ENCODE results near the gene TMEM80. TPM values are rescaled to one million over a fixed set of nuclear protein-coding genes. Genes with fewer than 3 reads are reported as not detected.
A peak's percentile ranks its signal among the peaks of the same experiment; 100 is the strongest.

TMEM80 gene
- total and polyA plus RNA-seq, 9 of the 15 experiments (the other 6 are each of a cell fraction or from before 2014, with no cell fraction given), result 5.1 to 30.1 (median 12.4) TPM

- no peak for TF ChIP-seq RNF219 (CRISPR knock-in tag; IDR thresholded peaks at IDR 0.05)
- TF ChIP-seq ZNF696 (CRISPR knock-in tag; conservative IDR thresholded peaks at IDR 0.05), result no peak
- TF ChIP-seq ZNF507 (tag; conservative IDR thresholded peaks at IDR 0.05), result no peak
- TF ChIP-seq ZNF121 (CRISPR knock-in tag; conservative IDR thresholded peaks at IDR 0.05), result no peak
- no peak for TF ChIP-seq ZNF316 (IDR thresholded peaks at IDR 0.05)
- no peak for TF ChIP-seq SAP30 (IDR thresholded peaks at IDR 0.05; ENCODE audit: borderline replicate concordance, insufficient read depth, low read depth, low read length, poor library complexity, severe bottlenecking)
- TF ChIP-seq TFAP4 (CRISPR knock-in tag; IDR thresholded peaks at IDR 0.05; ENCODE audit: borderline replicate concordance), result 0 out of 2 replicates have a peak, but pooled peaks have one; percentile 6
- TF ChIP-seq ZEB2 (IDR thresholded peaks at IDR 0.05), result peak; percentile 93
- TF ChIP-seq CTCF (IDR thresholded peaks at IDR 0.05 in 2 of 3, conservative IDR thresholded peaks at IDR 0.05 in 1 of 3; ENCODE audit: insufficient read depth in 2 of 3, low read depth in 1 of 3, low read length in 3 of 3), result no peak
- TF ChIP-seq NFIX (CRISPR knock-in tag; IDR thresholded peaks at IDR 0.05; ENCODE audit: low read depth), result no peak
- TF ChIP-seq POLR2G (IDR thresholded peaks at IDR 0.05; ENCODE audit: low read depth, low read length), result peak; percentile 69
- no peak for TF ChIP-seq SIX5 (IDR thresholded peaks at IDR 0.05; ENCODE audit: borderline replicate concordance in 1 of 2, insufficient read depth in 1 of 2, low read depth in 1 of 2, low read length in 2 of 2)
- TF ChIP-seq NFE2L1 (tag; IDR thresholded peaks at IDR 0.05; ENCODE audit: borderline replicate concordance, low read depth), result no peak
- no peak for TF ChIP-seq RFX1 (IDR thresholded peaks at IDR 0.05)
- no peak for TF ChIP-seq BCL6 (CRISPR knock-in tag; IDR thresholded peaks at IDR 0.05)
- no peak for TF ChIP-seq HMG20B (CRISPR knock-in tag; IDR thresholded peaks at IDR 0.05)
- TF ChIP-seq ZKSCAN1 (IDR thresholded peaks at IDR 0.05; ENCODE audit: low read depth, low read length), result no peak
- no peak for TF ChIP-seq XRCC3 (IDR thresholded peaks at IDR 0.05)
- no peak for TF ChIP-seq ZFP1 (CRISPR knock-in tag; IDR thresholded peaks at IDR 0.05)
- TF ChIP-seq ZNF174 (CRISPR knock-in tag; IDR thresholded peaks at IDR 0.05), result no peak
- no peak for TF ChIP-seq U2AF1 (optimal IDR thresholded peaks at IDR 0.05; ENCODE audit: low read depth, low read length)
- no peak for TF ChIP-seq ETV1 (tag; conservative IDR thresholded peaks at IDR 0.05; ENCODE audit: low read depth)
- TF ChIP-seq ZNF133 (CRISPR knock-in tag; IDR thresholded peaks at IDR 0.05), result no peak
- TF ChIP-seq ZNF263 (CRISPR knock-in tag; IDR thresholded peaks at IDR 0.05; ENCODE audit: borderline replicate concordance), result peak; percentile 37; the same call in 1 of the 2 replicates
- no peak for TF ChIP-seq POLR2H (tag; IDR thresholded peaks at IDR 0.05; ENCODE audit: low read depth)
- 0 out of 2 replicates have a peak, but pooled peaks have one; percentile 36 for TF ChIP-seq MTA1 (IDR thresholded peaks at IDR 0.05; ENCODE audit: borderline replicate concordance)
These were observed 1.6 kb upstream of the TMEM80 start (continued) for GRCh38 chr11:693887-694562.
